H1 (cell line): Measurements from ENCODE around the gene SLC5A10. TPM values are rescaled to one million over a fixed set of nuclear protein-coding genes. Genes with fewer than 3 reads are reported as not detected.

Experiments
- CBX5 ChIP-seq: fragments of 300-800, 300-1000 bp; sonication (generic); IDR thresholded peaks from 2 replicates; pipeline ENCODE4 v1.7.1; 2016; ENCODE audit warnings: antibody characterized with exemption, low read length, low read depth
- E2F6 ChIP-seq: IDR thresholded peaks from 2 replicates; pipeline ENCODE4 v1.6.1; 2012; ENCODE audit warnings: inconsistent platforms
- EZH2 ChIP-seq: fragments of 200-600 bp; sonication (generic); IDR thresholded peaks from 2 replicates; pipeline ENCODE4 v1.7.1; 2012; ENCODE audit warnings: low read depth, mild to moderate bottlenecking, moderate library complexity, low read length, inconsistent platforms; ENCODE audit not compliant: severe bottlenecking
- GABPA ChIP-seq: IDR thresholded peaks from 2 replicates; pipeline ENCODE4 v1.6.1; 2011; ENCODE audit warnings: mild to moderate bottlenecking, low read length, moderate library complexity, borderline replicate concordance; ENCODE audit not compliant: insufficient read depth
- POLR2AphosphoS5 ChIP-seq: IDR thresholded peaks from 2 replicates; pipeline ENCODE4 v1.6.1; 2011; ENCODE audit warnings: low read depth, low read length
- SAP30 ChIP-seq: fragments of 300-600 bp; sonication (generic); IDR thresholded peaks from 2 replicates; pipeline ENCODE4 v1.7.1; 2012; ENCODE audit warnings: low read length, moderate library complexity, mild to moderate bottlenecking, inconsistent platforms; ENCODE audit not compliant: insufficient read depth, insufficient replicate concordance
- SP2 ChIP-seq: IDR thresholded peaks from 2 replicates; pipeline ENCODE4 v1.6.1; 2012; ENCODE audit warnings: mild to moderate bottlenecking, low read length, inconsistent platforms
- USF2 ChIP-seq: IDR thresholded peaks from 2 replicates; pipeline ENCODE4 v1.6.1; 2011; ENCODE audit warnings: low read length, improper control_type of control experiment
- polyA plus RNA-seq, 7 experiments: library from polyadenylated mRNA; depleted of rRNA in 3 of 7; stranded (reverse) in 5 of 7; unstranded in 2 of 7; fragments of >200 nt in 5 of 7; fragments of 200-250 nt in 2 of 7; gene quantifications; 1 replicate in 5 of 7; 2 replicates in 1 of 7; 4 replicates in 1 of 7; pipeline versions ENCODE4 v1.2.1 to v1.2.3, GENCODE V29; 2011 to 2013; ENCODE audit warnings: missing spikeins in 2 of 7, mixed read lengths in 2 of 7
- total RNA-seq: library from RNA; stranded (reverse); fragmentation: NEBNext Ultra II Directional; extraction: Animal tissue kit (Norgen Biotek cat#: 25700); gene quantifications from 2 replicates; pipeline ENCODE4 v1.2.1, GENCODE V29; 2021

The SLC5A10 gene
- total and polyA plus RNA-seq, 2 of the 8 experiments (the other 6 are each of a cell fraction or from before 2014, with no cell fraction given), result 0.05 to 0.11 TPM

- no peak for TF ChIP-seq USF2
- no peak for TF ChIP-seq CBX5
- no peak for TF ChIP-seq GABPA
- TF ChIP-seq E2F6, result no peak
- no peak for TF ChIP-seq EZH2
- TF ChIP-seq POLR2AphosphoS5, result no peak
- TF ChIP-seq SAP30, result no peak
- TF ChIP-seq SP2, result no peak
These were observed 42.1 kb downstream of the SLC5A10 start (continued) for GRCh38 chr17:18993905-18994526.
